ENCODE results near the gene BSX. TPM values are rescaled to one million over a fixed set of nuclear protein-coding genes. Genes with fewer than 3 reads are reported as not detected.
A peak's percentile ranks its signal among the peaks of the same experiment; 100 is the strongest.

Gene BSX
- total RNA-seq, 1 donor from 2014 or later, result not detected

DNA sequence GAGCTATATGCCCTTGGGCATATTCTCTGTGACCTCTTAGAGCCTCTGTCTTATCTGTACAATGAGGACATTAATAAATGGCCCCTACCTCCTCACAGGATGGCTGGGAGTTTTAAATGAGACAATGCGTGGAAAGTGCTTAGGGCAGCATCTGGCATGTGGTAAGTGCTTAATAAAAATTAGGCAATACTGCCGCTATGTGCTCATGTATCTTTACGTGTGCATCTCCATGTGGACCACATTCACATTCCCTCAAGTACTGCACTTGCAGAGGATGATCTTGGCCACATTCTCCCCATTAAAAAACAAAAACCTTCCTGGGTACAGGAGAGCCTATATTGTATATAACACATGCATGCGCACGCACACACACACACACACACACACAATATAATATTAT, 19.1 kb upstream of the BSX start:
- no peak overlapping the region for H3K4me2 ChIP-seq (ENCODE audit: low read length)
- no peak for FAIRE-seq
- no peak overlapping the region for H3K4me3 Mint-ChIP-seq (ENCODE audit: unreplicated experiment)
- peaks cover 27% of the 10 kb centered on the region for H3K27me3 Mint-ChIP-seq (ENCODE audit: low read depth, unreplicated experiment)
- peaks cover 2% of the 10 kb centered on the region for H3K27me3 ChIP-seq (ENCODE audit: insufficient read depth, low read length)
- H3K36me3 ChIP-seq (ENCODE audit: insufficient read depth, low read length), result no peaks in the 10 kb centered on the region
- no peaks in the 10 kb centered on the region for H3K4me1 ChIP-seq (ENCODE audit: insufficient read depth, low read length)
- no peaks in the 10 kb centered on the region for H3K9me3 Mint-ChIP-seq (ENCODE audit: unreplicated experiment)
- no peak for DNase-seq (ENCODE audit: low read depth)
- no peak overlapping the region for H3K27ac Mint-ChIP-seq (ENCODE audit: unreplicated experiment)
- no peak overlapping the region for H3K9ac ChIP-seq (ENCODE audit: low read length)
- no peak overlapping the region for H3K27ac ChIP-seq (ENCODE audit: low read depth, low read length)
- no peak overlapping the region for H2AFZ ChIP-seq (ENCODE audit: low read depth, low read length)
- H3K4me1 Mint-ChIP-seq (ENCODE audit: low read depth, unreplicated experiment), result no peaks in the 10 kb centered on the region
- H4K20me1 ChIP-seq (ENCODE audit: insufficient read depth, low read length), result no peaks in the 10 kb centered on the region
- no peaks in the 10 kb centered on the region for H3K9me3 ChIP-seq (ENCODE audit: insufficient read depth, low read depth, low read length)
- no peak for TF ChIP-seq EZH2 (IDR thresholded peaks at IDR 0.05; ENCODE audit: insufficient read depth, low read length)
- TF ChIP-seq, protein P1, sequence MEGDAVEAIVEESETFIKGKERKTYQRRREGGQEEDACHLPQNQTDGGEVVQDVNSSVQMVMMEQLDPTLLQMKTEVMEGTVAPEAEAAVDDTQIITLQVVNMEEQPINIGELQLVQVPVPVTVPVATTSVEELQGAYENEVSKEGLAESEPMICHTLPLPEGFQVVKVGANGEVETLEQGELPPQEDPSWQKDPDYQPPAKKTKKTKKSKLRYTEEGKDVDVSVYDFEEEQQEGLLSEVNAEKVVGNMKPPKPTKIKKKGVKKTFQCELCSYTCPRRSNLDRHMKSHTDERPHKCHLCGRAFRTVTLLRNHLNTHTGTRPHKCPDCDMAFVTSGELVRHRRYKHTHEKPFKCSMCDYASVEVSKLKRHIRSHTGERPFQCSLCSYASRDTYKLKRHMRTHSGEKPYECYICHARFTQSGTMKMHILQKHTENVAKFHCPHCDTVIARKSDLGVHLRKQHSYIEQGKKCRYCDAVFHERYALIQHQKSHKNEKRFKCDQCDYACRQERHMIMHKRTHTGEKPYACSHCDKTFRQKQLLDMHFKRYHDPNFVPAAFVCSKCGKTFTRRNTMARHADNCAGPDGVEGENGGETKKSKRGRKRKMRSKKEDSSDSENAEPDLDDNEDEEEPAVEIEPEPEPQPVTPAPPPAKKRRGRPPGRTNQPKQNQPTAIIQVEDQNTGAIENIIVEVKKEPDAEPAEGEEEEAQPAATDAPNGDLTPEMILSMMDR (IDR thresholded peaks at IDR 0.05; ENCODE audit: insufficient read depth, low read depth, low read length), result no peak
- no peaks in the 10 kb centered on the region for H3K36me3 Mint-ChIP-seq (ENCODE audit: low read depth, unreplicated experiment)
- H3K79me2 ChIP-seq (ENCODE audit: insufficient read depth, low read length), result no peaks in the 10 kb centered on the region
- H3K4me3 ChIP-seq (ENCODE audit: insufficient read depth, low read depth, low read length), result no peak overlapping the region

DNA sequence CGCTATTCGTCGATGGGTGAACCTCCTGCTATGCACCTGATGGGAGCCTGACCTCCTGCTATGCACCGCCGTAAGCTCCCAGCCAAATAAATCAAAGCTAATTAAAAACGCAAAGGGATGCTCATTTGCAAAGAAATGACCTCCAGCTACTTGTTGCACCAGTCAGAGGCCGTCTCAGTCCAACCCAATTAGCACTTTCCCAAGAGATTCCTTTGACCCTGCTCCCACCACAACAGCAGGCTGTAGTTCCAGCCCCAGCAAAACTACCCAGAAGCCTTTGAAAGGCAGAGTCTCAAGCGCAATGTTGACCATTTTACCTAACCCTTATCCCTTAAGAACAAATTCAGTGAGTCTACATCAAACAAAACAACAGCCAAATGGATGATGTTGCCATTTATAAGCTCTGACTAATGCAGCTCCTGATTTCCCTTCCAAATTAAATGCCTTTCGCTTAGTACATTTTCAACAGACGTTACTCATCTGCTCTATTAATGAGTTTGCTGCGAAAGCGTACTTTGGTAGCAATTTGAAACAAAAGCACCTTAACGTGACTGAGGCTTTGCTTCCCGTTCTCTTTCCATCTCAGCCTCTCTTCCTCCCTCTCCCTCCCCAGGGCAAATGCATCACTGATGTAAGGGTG, 17.2 kb upstream of the BSX start:
- H3K79me2 ChIP-seq (ENCODE audit: insufficient read depth, low read length), result no peaks in the 10 kb centered on the region
- H3K4me3 ChIP-seq (ENCODE audit: insufficient read depth, low read depth, low read length), result no peak overlapping the region
- H3K27me3 ChIP-seq (ENCODE audit: insufficient read depth, low read length), result peaks cover 14% of the 10 kb centered on the region
- FAIRE-seq (peak; percentile 37), DNase-seq (ENCODE audit: low read depth) (peak; percentile 61)
- H3K9me3 ChIP-seq (ENCODE audit: insufficient read depth, low read depth, low read length), result no peaks in the 10 kb centered on the region
- H3K9me3 Mint-ChIP-seq (ENCODE audit: unreplicated experiment), result no peaks in the 10 kb centered on the region
- no peaks in the 10 kb centered on the region for H3K4me1 Mint-ChIP-seq (ENCODE audit: low read depth, unreplicated experiment)
- no peaks in the 10 kb centered on the region for H3K36me3 ChIP-seq (ENCODE audit: insufficient read depth, low read length)
- TF ChIP-seq, protein P1 (IDR thresholded peaks at IDR 0.05; ENCODE audit: insufficient read depth, low read depth, low read length), result no peak
- TF ChIP-seq EZH2 (IDR thresholded peaks at IDR 0.05; ENCODE audit: insufficient read depth, low read length), result no peak
- no peaks in the 10 kb centered on the region for H4K20me1 ChIP-seq (ENCODE audit: insufficient read depth, low read length)
- H3K4me2 ChIP-seq (ENCODE audit: low read length), result peak overlapping the region; percentile 46
- H3K27ac ChIP-seq (ENCODE audit: low read depth, low read length), result no peak overlapping the region
- H2AFZ ChIP-seq (ENCODE audit: low read depth, low read length), result no peak overlapping the region
- peaks cover 36% of the 10 kb centered on the region for H3K27me3 Mint-ChIP-seq (ENCODE audit: low read depth, unreplicated experiment)
- no peak overlapping the region for H3K9ac ChIP-seq (ENCODE audit: low read length)
- H3K36me3 Mint-ChIP-seq (ENCODE audit: low read depth, unreplicated experiment), result no peaks in the 10 kb centered on the region
- H3K27ac Mint-ChIP-seq (ENCODE audit: unreplicated experiment), result no peak overlapping the region
- H3K4me3 Mint-ChIP-seq (ENCODE audit: unreplicated experiment), result no peak overlapping the region
- no peaks in the 10 kb centered on the region for H3K4me1 ChIP-seq (ENCODE audit: insufficient read depth, low read length)

DNA sequence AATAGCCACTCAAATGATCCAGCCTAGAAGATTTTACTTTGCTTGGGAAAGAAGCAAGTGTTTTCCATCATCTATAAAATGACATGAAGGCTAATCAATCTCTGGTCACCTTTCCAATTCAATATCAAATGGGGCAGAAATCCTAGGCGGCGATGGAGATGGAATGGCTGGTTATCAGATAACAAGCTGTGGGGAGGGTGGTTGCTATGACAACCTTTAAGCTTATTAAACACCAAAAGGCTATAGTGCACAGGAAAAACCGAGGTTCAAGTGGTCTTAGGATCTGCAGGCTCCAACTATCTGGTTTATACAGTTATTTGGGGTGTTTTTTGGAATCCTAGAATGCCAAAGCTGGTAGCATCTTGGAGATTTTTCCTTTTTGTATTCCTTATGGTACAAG, 13.9 kb upstream of the BSX start:
- FAIRE-seq, result no peak

More for the DNA sequence above, 13.9 kb upstream of the BSX start:
- TF ChIP-seq EZH2 (IDR thresholded peaks at IDR 0.05; ENCODE audit: insufficient read depth, low read length), result no peak
- TF ChIP-seq, protein P1 (IDR thresholded peaks at IDR 0.05; ENCODE audit: insufficient read depth, low read depth, low read length), result no peak
- no peak for DNase-seq (ENCODE audit: low read depth)
- H3K27ac ChIP-seq (ENCODE audit: low read depth, low read length), result no peak overlapping the region
- H3K9me3 ChIP-seq (ENCODE audit: insufficient read depth, low read depth, low read length), result no peaks in the 10 kb centered on the region
- H3K4me3 ChIP-seq (ENCODE audit: insufficient read depth, low read depth, low read length), result no peak overlapping the region
- H3K9ac ChIP-seq (ENCODE audit: low read length), result no peak overlapping the region
- Mint-ChIP-seq H3K9me3 (ENCODE audit: unreplicated experiment) (no peaks in the 10 kb centered on the region), H3K4me1 (ENCODE audit: low read depth, unreplicated experiment) (no peaks in the 10 kb centered on the region), H3K27ac (ENCODE audit: unreplicated experiment) (no peak overlapping the region), H3K4me3 (ENCODE audit: unreplicated experiment) (no peak overlapping the region), H3K36me3 (ENCODE audit: low read depth, unreplicated experiment) (no peaks in the 10 kb centered on the region), H3K27me3 (ENCODE audit: low read depth, unreplicated experiment) (peaks cover 25% of the 10 kb centered on the region)
- peaks cover 21% of the 10 kb centered on the region for H3K27me3 ChIP-seq (ENCODE audit: insufficient read depth, low read length)
- no peaks in the 10 kb centered on the region for H3K79me2 ChIP-seq (ENCODE audit: insufficient read depth, low read length)
- H4K20me1 ChIP-seq (ENCODE audit: insufficient read depth, low read length), result no peaks in the 10 kb centered on the region
- no peak overlapping the region for H3K4me2 ChIP-seq (ENCODE audit: low read length)
- no peak overlapping the region for H2AFZ ChIP-seq (ENCODE audit: low read depth, low read length)
- H3K36me3 ChIP-seq (ENCODE audit: insufficient read depth, low read length), result no peaks in the 10 kb centered on the region
- H3K4me1 ChIP-seq (ENCODE audit: insufficient read depth, low read length), result no peaks in the 10 kb centered on the region
